Fibroblast of lung (primary cell): ENCODE results near the gene WNT11. TPM values are rescaled to one million over a fixed set of nuclear protein-coding genes. Genes with fewer than 3 reads are reported as not detected.

ENCODE experiments used
- DNase-seq, 2 donors: peaks; one replicate each; pipeline versions ENCODE4 v3.0.0 to v3.0.0-alpha.2; 2010; ENCODE audit warnings: low read depth in 2 of 2
- H2AFZ ChIP-seq: 2 replicates; pipeline ENCODE4 v1.5.1; 2012; ENCODE audit warnings: low read length, control low read depth, inconsistent platforms
- H3K27ac ChIP-seq: 2 replicates; pipeline ENCODE4 v1.5.1; 2011; ENCODE audit warnings: low read length, control low read depth; ENCODE audit not compliant: insufficient read depth
- H3K27me3 ChIP-seq: 2 replicates; pipeline ENCODE4 v1.5.1; 2011; ENCODE audit warnings: mild to moderate bottlenecking, low read length; ENCODE audit not compliant: control insufficient read depth, insufficient read depth
- H3K36me3 ChIP-seq: 2 replicates; pipeline ENCODE4 v1.5.1; 2011; ENCODE audit warnings: low read length; ENCODE audit not compliant: control insufficient read depth, insufficient read depth
- H3K4me1 ChIP-seq: 2 replicates; pipeline ENCODE4 v1.5.1; 2011; ENCODE audit warnings: low read length; ENCODE audit not compliant: control insufficient read depth, insufficient read depth; ENCODE audit errors: extremely low read depth
- H3K4me2 ChIP-seq: 2 replicates; pipeline ENCODE4 v1.5.1; 2011; ENCODE audit warnings: low read length, control low read depth; ENCODE audit not compliant: insufficient read depth; ENCODE audit errors: extremely low read depth
- H3K4me3 ChIP-seq, 4 experiments: fragments of 200-600 bp in 1 of 4; sonication (generic) in 1 of 4; replicated peaks in 1 of 4; 2 replicates each; pipeline ENCODE4 v1.5.1; 2011 to 2016; ENCODE audit warnings: low read length in 4 of 4, low read depth in 3 of 4, mild to moderate bottlenecking in 3 of 4, control low read depth in 2 of 4, inconsistent platforms in 1 of 4, mixed read lengths in 1 of 4; ENCODE audit not compliant: insufficient read depth in 1 of 4; ENCODE audit errors: control extremely low read depth in 1 of 4
- H3K79me2 ChIP-seq: 2 replicates; pipeline ENCODE4 v1.5.1; 2012; ENCODE audit warnings: mild to moderate bottlenecking, low read length, inconsistent platforms; ENCODE audit not compliant: control insufficient read depth, insufficient read depth
- H3K9ac ChIP-seq: 2 replicates; pipeline ENCODE4 v1.5.1; 2011; ENCODE audit warnings: mild to moderate bottlenecking, low read length, control low read depth; ENCODE audit not compliant: insufficient read depth
- H3K9me3 ChIP-seq: 2 replicates; pipeline ENCODE4 v1.5.1; 2012; ENCODE audit warnings: low read depth, low read length; ENCODE audit not compliant: control insufficient read depth, insufficient read depth
- H4K20me1 ChIP-seq: 2 replicates; pipeline ENCODE4 v1.5.1; 2011; ENCODE audit warnings: low read length; ENCODE audit not compliant: control insufficient read depth, insufficient read depth; ENCODE audit errors: extremely low read depth
- EZH2 ChIP-seq: IDR thresholded peaks from 2 replicates; pipeline ENCODE4 v1.5.1; 2012; ENCODE audit warnings: low read length, control low read depth, mild to moderate bottlenecking; ENCODE audit errors: missing control alignments
- polyA plus RNA-seq, 2 donors: library from polyadenylated mRNA; depleted of rRNA in 1 of 2; stranded (reverse) in 1 of 2; unstranded in 1 of 2; fragments of >200 nt; gene quantifications; 2 replicates each; pipeline ENCODE4 v1.2.1, GENCODE V29; 2011 to 2012; ENCODE audit warnings: missing spikeins in 1 of 2
- total RNA-seq: library from RNA; depleted of rRNA; stranded (reverse); fragments of >200 nt; gene quantifications from 2 replicates; pipeline ENCODE4 v1.2.1, GENCODE V29; 2014
- TF ChIP-seq, protein P1 (sequence below), 2 donors: IDR thresholded peaks in 1 of 2; conservative IDR thresholded peaks in 1 of 2; 1 replicate in 1 of 2; 2 replicates in 1 of 2; pipeline ENCODE4 v1.5.1; 2011 to 2012; ENCODE audit warnings: low read length in 2 of 2, control low read depth in 1 of 2, inconsistent platforms in 1 of 2, low read depth in 1 of 2, mild to moderate bottlenecking in 1 of 2

The WNT11 gene
- total and polyA plus RNA-seq, 2 donors (not counting 1 experiment from before 2014, with no cell fraction given): 0.07 to 0.33 TPM

- no peak overlapping the region for H3K27ac ChIP-seq
- DNase-seq: no peak
- no peaks in the 10 kb centered on the region for H3K9me3 ChIP-seq
- H2AFZ ChIP-seq: no peak overlapping the region
- H3K79me2 ChIP-seq: no peaks in the 10 kb centered on the region
- H3K4me2 ChIP-seq: no peak overlapping the region
- TF ChIP-seq, protein P1, sequence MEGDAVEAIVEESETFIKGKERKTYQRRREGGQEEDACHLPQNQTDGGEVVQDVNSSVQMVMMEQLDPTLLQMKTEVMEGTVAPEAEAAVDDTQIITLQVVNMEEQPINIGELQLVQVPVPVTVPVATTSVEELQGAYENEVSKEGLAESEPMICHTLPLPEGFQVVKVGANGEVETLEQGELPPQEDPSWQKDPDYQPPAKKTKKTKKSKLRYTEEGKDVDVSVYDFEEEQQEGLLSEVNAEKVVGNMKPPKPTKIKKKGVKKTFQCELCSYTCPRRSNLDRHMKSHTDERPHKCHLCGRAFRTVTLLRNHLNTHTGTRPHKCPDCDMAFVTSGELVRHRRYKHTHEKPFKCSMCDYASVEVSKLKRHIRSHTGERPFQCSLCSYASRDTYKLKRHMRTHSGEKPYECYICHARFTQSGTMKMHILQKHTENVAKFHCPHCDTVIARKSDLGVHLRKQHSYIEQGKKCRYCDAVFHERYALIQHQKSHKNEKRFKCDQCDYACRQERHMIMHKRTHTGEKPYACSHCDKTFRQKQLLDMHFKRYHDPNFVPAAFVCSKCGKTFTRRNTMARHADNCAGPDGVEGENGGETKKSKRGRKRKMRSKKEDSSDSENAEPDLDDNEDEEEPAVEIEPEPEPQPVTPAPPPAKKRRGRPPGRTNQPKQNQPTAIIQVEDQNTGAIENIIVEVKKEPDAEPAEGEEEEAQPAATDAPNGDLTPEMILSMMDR (conservative IDR thresholded peaks at IDR 0.05 in 1 of 2, IDR thresholded peaks at IDR 0.05 in 1 of 2; ENCODE audit: low read depth in 1 of 2, low read length in 2 of 2): no peak
- no peak for TF ChIP-seq EZH2
- peaks cover 6% of the 10 kb centered on the region for H3K27me3 ChIP-seq
- no peak overlapping the region for H3K4me3 ChIP-seq
- H3K9ac ChIP-seq: no peak overlapping the region
- no peaks in the 10 kb centered on the region for H4K20me1 ChIP-seq
- no peaks in the 10 kb centered on the region for H3K4me1 ChIP-seq
- no peaks in the 10 kb centered on the region for H3K36me3 ChIP-seq
Observed at GRCh38 chr11:76239483-76240160, 33.3 kb upstream of the WNT11 start.

DNA sequence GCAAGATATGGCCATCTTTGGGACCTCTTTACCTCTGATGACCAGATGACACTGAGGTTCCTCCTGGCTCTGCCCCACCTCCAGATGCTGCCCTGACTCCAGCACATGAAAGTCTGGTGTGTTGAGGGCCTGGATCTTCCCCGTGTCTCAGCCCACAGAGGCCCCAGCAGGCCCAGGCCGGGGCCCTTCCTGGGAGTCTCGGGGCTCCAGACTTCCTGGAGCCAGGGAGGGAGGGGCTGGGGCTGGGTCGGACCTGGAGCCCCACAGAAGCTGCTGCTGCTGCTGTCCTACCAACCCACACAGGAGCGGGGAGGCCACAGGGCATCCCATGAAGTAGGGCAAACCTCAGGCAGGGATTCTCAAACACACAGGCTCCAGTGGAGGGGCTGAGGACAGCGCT, 32.2 kb upstream of the WNT11 start:
- Histone ChIP-seq H3K79me2 (no peaks in the 10 kb centered on the region), H3K36me3 (no peaks in the 10 kb centered on the region), H3K27ac (no peak overlapping the region), H2AFZ (no peak overlapping the region), H3K4me2 (no peak overlapping the region), H4K20me1 (no peaks in the 10 kb centered on the region), H3K4me3 (no peak overlapping the region), H3K27me3 (peaks cover 6% of the 10 kb centered on the region), H3K9me3 (no peaks in the 10 kb centered on the region), H3K9ac (no peak overlapping the region), H3K4me1 (peaks cover 6% of the 10 kb centered on the region)
- TF ChIP-seq, protein P1 (conservative IDR thresholded peaks at IDR 0.05 in 1 of 2, IDR thresholded peaks at IDR 0.05 in 1 of 2; ENCODE audit: low read depth in 1 of 2, low read length in 2 of 2): no peak
- no peak for TF ChIP-seq EZH2
- DNase-seq: no peak

- no peak overlapping the region for H2AFZ ChIP-seq
- H3K27ac ChIP-seq: no peak overlapping the region
- no peaks in the 10 kb centered on the region for H3K9me3 ChIP-seq
- H3K4me3 ChIP-seq: no peak overlapping the region
- H3K79me2 ChIP-seq: no peaks in the 10 kb centered on the region
- H3K27me3 ChIP-seq: peaks cover 4% of the 10 kb centered on the region
- H4K20me1 ChIP-seq: no peaks in the 10 kb centered on the region
- H3K36me3 ChIP-seq: no peaks in the 10 kb centered on the region
- H3K4me1 ChIP-seq: peaks cover 6% of the 10 kb centered on the region
- DNase-seq: peak in 1 of 2 donors; percentile 15
- TF ChIP-seq, protein P1 (conservative IDR thresholded peaks at IDR 0.05 in 1 of 2, IDR thresholded peaks at IDR 0.05 in 1 of 2; ENCODE audit: low read depth in 1 of 2, low read length in 2 of 2): no peak
- no peak for TF ChIP-seq EZH2
- no peak overlapping the region for H3K9ac ChIP-seq
- H3K4me2 ChIP-seq: no peak overlapping the region
Observed at GRCh38 chr11:76237914-76238313, 31.6 kb upstream of the WNT11 start.
